Midbrain (tissue), 1 donor: ENCODE measurements around the gene CDC42EP5.

Source experiments
- DNase-seq: peaks from one replicate; lab custom pipeline; 2025; lab: John Stamatoyannopoulos, UW

Gene CDC42EP5

GRCh38 chr19:54462047-54462654 lies 10.9 kb downstream of the CDC42EP5 start:
- no peak for DNase-seq

GRCh38 chr19:54461613-54462012 lies 11.5 kb downstream of the CDC42EP5 start:
- DNase-seq = no peak

GRCh38 chr19:54461210-54461609 lies 11.9 kb downstream of the CDC42EP5 start:
- DNase-seq = no peak

- DNase-seq = no peak
Measured at GRCh38 chr19:54460230-54461005, 12.7 kb downstream of the CDC42EP5 start.

GRCh38 chr19:54459282-54460229 lies 13.5 kb downstream of the CDC42EP5 start:
- DNase-seq = no peak

- no peak for DNase-seq
Measured at GRCh38 chr19:54458648-54459281, 14.3 kb downstream of the CDC42EP5 start.

GRCh38 chr19:54457773-54458647 lies 15.1 kb downstream of the CDC42EP5 start:
- no peak for DNase-seq

GRCh38 chr19:54456423-54457373 lies 16.4 kb downstream of the CDC42EP5 start:
- DNase-seq = no peak

- no peak for DNase-seq
Measured at GRCh38 chr19:54455786-54456422, 17.2 kb downstream of the CDC42EP5 start.

- DNase-seq = no peak
Measured at GRCh38 chr19:54454781-54455675, 18.1 kb downstream of the CDC42EP5 start.

- DNase-seq = no peak
Measured at GRCh38 chr19:54453921-54454780, 18.9 kb downstream of the CDC42EP5 start.

- DNase-seq = no peak
Measured at GRCh38 chr19:54452626-54453025, 20.5 kb downstream of the CDC42EP5 start.

- no peak for DNase-seq
Measured at GRCh38 chr19:54451997-54452396, 21.1 kb downstream of the CDC42EP5 start.

- DNase-seq = no peak
Measured at GRCh38 chr19:54451331-54451871, 21.7 kb downstream of the CDC42EP5 start.

- DNase-seq = no peak
Measured at GRCh38 chr19:54449701-54450069, 23.4 kb downstream of the CDC42EP5 start.

GRCh38 chr19:54448774-54449700 lies 24.1 kb downstream of the CDC42EP5 start, which contains the start of gene LENG8:
TSS of gene LENG8 (plus strand) at chr19:54449199. CDS start at chr19:54451345, 2,146 bp downstream.
- peak; percentile 98 for DNase-seq
